ENCODE data around the gene GAB1.

GAB1 gene

GRCh38 chr4:143389579-143390195, 53.0 kb downstream of the GAB1 start:
- no peak for TF ChIP-seq CTCF (IDR thresholded peaks at IDR 0.05; ENCODE audit: extremely low read depth, missing control alignments)
- no peak for DNase-seq (ENCODE audit: low spot score)

- DNase-seq (ENCODE audit: low spot score) = no peak
Observed at GRCh38 chr4:143390764-143391163, 54.1 kb downstream of the GAB1 start.

GRCh38 chr4:143391261-143391660, 54.6 kb downstream of the GAB1 start:
- no peak for TF ChIP-seq CTCF (IDR thresholded peaks at IDR 0.05; ENCODE audit: extremely low read depth, missing control alignments)
- DNase-seq (ENCODE audit: low spot score) = no peak

More at GRCh38 chr4:143390764-143391163, 54.1 kb downstream of the GAB1 start:
- TF ChIP-seq CTCF (IDR thresholded peaks at IDR 0.05; ENCODE audit: extremely low read depth, missing control alignments) = no peak

GRCh38 chr4:143391895-143392294, 55.2 kb downstream of the GAB1 start:
- DNase-seq (ENCODE audit: low spot score) = no peak
- no peak for TF ChIP-seq CTCF (IDR thresholded peaks at IDR 0.05; ENCODE audit: extremely low read depth, missing control alignments)

GRCh38 chr4:143393195-143393594, 56.5 kb downstream of the GAB1 start:
- no peak for DNase-seq (ENCODE audit: low spot score)
- no peak for TF ChIP-seq CTCF (IDR thresholded peaks at IDR 0.05; ENCODE audit: extremely low read depth, missing control alignments)

GRCh38 chr4:143394739-143395453, 58.2 kb downstream of the GAB1 start:
- TF ChIP-seq CTCF (IDR thresholded peaks at IDR 0.05; ENCODE audit: extremely low read depth, missing control alignments) = no peak
- no peak for DNase-seq (ENCODE audit: low spot score)

- TF ChIP-seq CTCF (IDR thresholded peaks at IDR 0.05; ENCODE audit: extremely low read depth, missing control alignments) = no peak
- DNase-seq (ENCODE audit: low spot score) = no peak
Observed at GRCh38 chr4:143396695-143397094, 60.0 kb downstream of the GAB1 start.
